GM12892 (cell line): ENCODE results near the gene ZNF426.
"Not testable (repeated sequence)": the region's sequence is repeated elsewhere in the genome, so short reads cannot be mapped to it uniquely, and the experiment has no call there.

Source experiments
- POLR2A ChIP-seq: IDR thresholded peaks from 2 replicates; pipeline ENCODE4 v1.6.1; 2011; ENCODE audit warnings: low read depth, low read length, control low read depth
- POLR2AphosphoS5 ChIP-seq: IDR thresholded peaks from 2 replicates; pipeline ENCODE4 v1.6.1; 2011; ENCODE audit warnings: low read depth, low read length, control low read depth
- TAF1 ChIP-seq: IDR thresholded peaks from 2 replicates; pipeline ENCODE4 v1.6.1; 2011; ENCODE audit warnings: low read depth, mild to moderate bottlenecking, control low read depth, low read length, borderline replicate concordance

GRCh38 chr19:9539921-9540320, 1.5 kb upstream of the ZNF426 start:
- not testable (repeated sequence) for TF ChIP-seq POLR2A, POLR2AphosphoS5, TAF1
